NCI-H526 (cell line): Measurements from ENCODE around the gene ST6GALNAC1.
"Not testable (repeated sequence)": the region's sequence is repeated elsewhere in the genome, so short reads cannot be mapped to it uniquely, and the experiment has no call there.

Experiments
- DNase-seq, 2 experiments: peaks; one replicate each; lab custom pipeline; 2025; lab: John Stamatoyannopoulos, UW

ST6GALNAC1 gene

GRCh38 chr17:76612465-76612864, 31.1 kb downstream of the ST6GALNAC1 start:
- DNase-seq, result no peak

- DNase-seq, result no peak
Measured at GRCh38 chr17:76611758-76612157, 31.8 kb downstream of the ST6GALNAC1 start.

- not testable (repeated sequence) for DNase-seq
Measured at GRCh38 chr17:76611080-76611749, 32.3 kb downstream of the ST6GALNAC1 start.

GRCh38 chr17:76606685-76607084, 36.9 kb downstream of the ST6GALNAC1 start:
- not testable (repeated sequence) for DNase-seq

- no peak for DNase-seq
Measured at GRCh38 chr17:76601065-76601464, 42.5 kb downstream of the ST6GALNAC1 start.

- DNase-seq, result no peak
Measured at GRCh38 chr17:76599694-76600460, 43.7 kb downstream of the ST6GALNAC1 start.

- peak in 1 of 2 experiments; percentile 28 for DNase-seq
Measured at GRCh38 chr17:76598004-76598439, 45.5 kb downstream of the ST6GALNAC1 start.

GRCh38 chr17:76597156-76598003, 46.2 kb downstream of the ST6GALNAC1 start:
- DNase-seq, result peak; percentile 35 to 67

GRCh38 chr17:76594690-76595089, 48.9 kb downstream of the ST6GALNAC1 start:
- DNase-seq, result no peak

GRCh38 chr17:76593959-76594358, 49.6 kb downstream of the ST6GALNAC1 start:
- DNase-seq, result no peak

GRCh38 chr17:76593384-76593826, 50.2 kb downstream of the ST6GALNAC1 start:
- DNase-seq, result no peak

- no peak for DNase-seq
Measured at GRCh38 chr17:76588182-76588581, 55.4 kb downstream of the ST6GALNAC1 start.

- peak; percentile 82 to 90 for DNase-seq
Measured at GRCh38 chr17:76586741-76587487, 56.6 kb downstream of the ST6GALNAC1 start.

GRCh38 chr17:76585649-76586593, 57.6 kb downstream of the ST6GALNAC1 start, which contains the start of gene ST6GALNAC2:
TSS of gene ST6GALNAC2 (minus strand) at chr17:76585860. CDS start at chr17:76585808, 52 bp downstream.
- peak; percentile 11 to 88 for DNase-seq

- DNase-seq, result peak in 1 of 2 experiments; percentile 56
Measured at GRCh38 chr17:76585033-76585648, 58.4 kb downstream of the ST6GALNAC1 start.

- no peak for DNase-seq
Measured at GRCh38 chr17:76584427-76585032, 59.0 kb downstream of the ST6GALNAC1 start.

GRCh38 chr17:76582660-76583059, 60.9 kb downstream of the ST6GALNAC1 start:
- DNase-seq, result no peak

GRCh38 chr17:76581515-76581914, 62.0 kb downstream of the ST6GALNAC1 start:
- no peak for DNase-seq

GRCh38 chr17:76579281-76579680, 64.3 kb downstream of the ST6GALNAC1 start:
- no peak for DNase-seq
